ENCODE data around the gene NACC1.

Gene NACC1

GRCh38 chr19:13109361-13110098 lies 8.5 kb upstream of the NACC1 start:
- H3K27ac ChIP-seq (ENCODE audit: insufficient read depth, low read length, poor library complexity, severe bottlenecking) = no peak overlapping the region
- H3K4me1 ChIP-seq (ENCODE audit: control insufficient read depth, insufficient read depth, low read length, poor library complexity, severe bottlenecking) = peaks cover 7% of the 10 kb centered on the region
- peaks cover 24% of the 10 kb centered on the region for H3K36me3 ChIP-seq (ENCODE audit: control insufficient read depth, insufficient read depth, low read length)
- no peaks in the 10 kb centered on the region for H3K27me3 ChIP-seq (replicated peaks; ENCODE audit: control insufficient read depth, insufficient read depth, low read length, poor library complexity, severe bottlenecking)
- H3K9me3 ChIP-seq (ENCODE audit: control insufficient read depth, low read length) = no peaks in the 10 kb centered on the region
- DNase-seq = no peak
- H3K4me3 ChIP-seq (ENCODE audit: insufficient read depth, low read depth, low read length, poor library complexity, severe bottlenecking) = no peak overlapping the region

- Histone ChIP-seq H3K27ac (ENCODE audit: insufficient read depth, low read length, poor library complexity, severe bottlenecking) (no peak overlapping the region), H3K36me3 (ENCODE audit: control insufficient read depth, insufficient read depth, low read length) (peaks cover 24% of the 10 kb centered on the region), H3K27me3 (replicated peaks; ENCODE audit: control insufficient read depth, insufficient read depth, low read length, poor library complexity, severe bottlenecking) (no peaks in the 10 kb centered on the region), H3K9me3 (ENCODE audit: control insufficient read depth, low read length) (no peaks in the 10 kb centered on the region), H3K4me1 (ENCODE audit: control insufficient read depth, insufficient read depth, low read length, poor library complexity, severe bottlenecking) (peaks cover 4% of the 10 kb centered on the region), H3K4me3 (ENCODE audit: insufficient read depth, low read depth, low read length, poor library complexity, severe bottlenecking) (no peak overlapping the region)
- DNase-seq = no peak
Measured at GRCh38 chr19:13110099-13110610, 7.9 kb upstream of the NACC1 start.

- H3K27ac ChIP-seq (ENCODE audit: insufficient read depth, low read length, poor library complexity, severe bottlenecking) = no peak overlapping the region
- H3K4me3 ChIP-seq (ENCODE audit: insufficient read depth, low read depth, low read length, poor library complexity, severe bottlenecking) = no peak overlapping the region
- peaks cover 22% of the 10 kb centered on the region for H3K4me1 ChIP-seq (ENCODE audit: control insufficient read depth, insufficient read depth, low read length, poor library complexity, severe bottlenecking)
- no peak for DNase-seq
- no peaks in the 10 kb centered on the region for H3K27me3 ChIP-seq (replicated peaks; ENCODE audit: control insufficient read depth, insufficient read depth, low read length, poor library complexity, severe bottlenecking)
- peaks cover 24% of the 10 kb centered on the region for H3K36me3 ChIP-seq (ENCODE audit: control insufficient read depth, insufficient read depth, low read length)
- no peaks in the 10 kb centered on the region for H3K9me3 ChIP-seq (ENCODE audit: control insufficient read depth, low read length)
Measured at GRCh38 chr19:13112555-13112954, 5.5 kb upstream of the NACC1 start.

GRCh38 chr19:13115936-13116281 lies 2.2 kb upstream of the NACC1 start:
- Histone ChIP-seq H3K4me1 (ENCODE audit: control insufficient read depth, insufficient read depth, low read length, poor library complexity, severe bottlenecking) (peaks cover 36% of the 10 kb centered on the region), H3K36me3 (ENCODE audit: control insufficient read depth, insufficient read depth, low read length) (peaks cover 13% of the 10 kb centered on the region), H3K27me3 (replicated peaks; ENCODE audit: control insufficient read depth, insufficient read depth, low read length, poor library complexity, severe bottlenecking) (no peaks in the 10 kb centered on the region), H3K4me3 (ENCODE audit: insufficient read depth, low read depth, low read length, poor library complexity, severe bottlenecking) (peak overlapping the region; percentile 80), H3K9me3 (ENCODE audit: control insufficient read depth, low read length) (no peaks in the 10 kb centered on the region), H3K27ac (ENCODE audit: insufficient read depth, low read length, poor library complexity, severe bottlenecking) (peak overlapping the region; percentile 69)
- DNase-seq = no peak

- Histone ChIP-seq H3K9me3 (ENCODE audit: control insufficient read depth, low read length) (no peaks in the 10 kb centered on the region), H3K4me1 (ENCODE audit: control insufficient read depth, insufficient read depth, low read length, poor library complexity, severe bottlenecking) (peaks cover 36% of the 10 kb centered on the region), H3K27me3 (replicated peaks; ENCODE audit: control insufficient read depth, insufficient read depth, low read length, poor library complexity, severe bottlenecking) (no peaks in the 10 kb centered on the region), H3K4me3 (ENCODE audit: insufficient read depth, low read depth, low read length, poor library complexity, severe bottlenecking) (peak within 1 kb of the TSS; percentile 80), H3K36me3 (ENCODE audit: control insufficient read depth, insufficient read depth, low read length) (peaks cover 13% of the 10 kb centered on the region), H3K27ac (ENCODE audit: insufficient read depth, low read length, poor library complexity, severe bottlenecking) (peak within 1 kb of the TSS; percentile 69)
- DNase-seq = peak; percentile 79 to 87 (median 82)
Measured at GRCh38 chr19:13116282-13117175, 1.5 kb upstream of the NACC1 start, which contains the start of gene TRMT1. TRMT1 (minus strand) TSS chr19:13116740; CDS start chr19:13116399, 341 bp downstream.

GRCh38 chr19:13117176-13117771 lies 790 bp upstream of the NACC1 start:
- Histone ChIP-seq H3K4me1 (ENCODE audit: control insufficient read depth, insufficient read depth, low read length, poor library complexity, severe bottlenecking) (peaks cover 36% of the 10 kb centered on the region), H3K27me3 (replicated peaks; ENCODE audit: control insufficient read depth, insufficient read depth, low read length, poor library complexity, severe bottlenecking) (no peaks in the 10 kb centered on the region), H3K4me3 (ENCODE audit: insufficient read depth, low read depth, low read length, poor library complexity, severe bottlenecking) (peak overlapping the region; percentile 80), H3K9me3 (ENCODE audit: control insufficient read depth, low read length) (no peaks in the 10 kb centered on the region), H3K36me3 (ENCODE audit: control insufficient read depth, insufficient read depth, low read length) (peaks cover 13% of the 10 kb centered on the region), H3K27ac (ENCODE audit: insufficient read depth, low read length, poor library complexity, severe bottlenecking) (peak overlapping the region; percentile 69)
- DNase-seq = no peak

- Histone ChIP-seq H3K9me3 (ENCODE audit: control insufficient read depth, low read length) (no peaks in the 10 kb centered on the region), H3K27me3 (replicated peaks; ENCODE audit: control insufficient read depth, insufficient read depth, low read length, poor library complexity, severe bottlenecking) (no peaks in the 10 kb centered on the region), H3K36me3 (ENCODE audit: control insufficient read depth, insufficient read depth, low read length) (no peaks in the 10 kb centered on the region), H3K27ac (ENCODE audit: insufficient read depth, low read length, poor library complexity, severe bottlenecking) (peak overlapping the region; percentile 62), H3K4me3 (ENCODE audit: insufficient read depth, low read depth, low read length, poor library complexity, severe bottlenecking) (peak overlapping the region; percentile 86), H3K4me1 (ENCODE audit: control insufficient read depth, insufficient read depth, low read length, poor library complexity, severe bottlenecking) (peaks cover 36% of the 10 kb centered on the region)
- peak in 1 of 3 donors; percentile 28 for DNase-seq
Measured at GRCh38 chr19:13118424-13119193, 545 bp downstream of the NACC1 start.

GRCh38 chr19:13119627-13120026 lies 1.6 kb downstream of the NACC1 start:
- H3K27ac ChIP-seq (ENCODE audit: insufficient read depth, low read length, poor library complexity, severe bottlenecking) = no peak overlapping the region
- peaks cover 2% of the 10 kb centered on the region for H3K36me3 ChIP-seq (ENCODE audit: control insufficient read depth, insufficient read depth, low read length)
- H3K4me3 ChIP-seq (ENCODE audit: insufficient read depth, low read depth, low read length, poor library complexity, severe bottlenecking) = peak overlapping the region; percentile 11
- H3K27me3 ChIP-seq (replicated peaks; ENCODE audit: control insufficient read depth, insufficient read depth, low read length, poor library complexity, severe bottlenecking) = no peaks in the 10 kb centered on the region
- no peaks in the 10 kb centered on the region for H3K9me3 ChIP-seq (ENCODE audit: control insufficient read depth, low read length)
- DNase-seq = no peak
- peaks cover 36% of the 10 kb centered on the region for H3K4me1 ChIP-seq (ENCODE audit: control insufficient read depth, insufficient read depth, low read length, poor library complexity, severe bottlenecking)

- Histone ChIP-seq H3K27ac (ENCODE audit: insufficient read depth, low read length, poor library complexity, severe bottlenecking) (no peak overlapping the region), H3K27me3 (replicated peaks; ENCODE audit: control insufficient read depth, insufficient read depth, low read length, poor library complexity, severe bottlenecking) (no peaks in the 10 kb centered on the region), H3K36me3 (ENCODE audit: control insufficient read depth, insufficient read depth, low read length) (peaks cover 4% of the 10 kb centered on the region), H3K9me3 (ENCODE audit: control insufficient read depth, low read length) (no peaks in the 10 kb centered on the region), H3K4me3 (ENCODE audit: insufficient read depth, low read depth, low read length, poor library complexity, severe bottlenecking) (no peak overlapping the region), H3K4me1 (ENCODE audit: control insufficient read depth, insufficient read depth, low read length, poor library complexity, severe bottlenecking) (peaks cover 36% of the 10 kb centered on the region)
- no peak for DNase-seq
Measured at GRCh38 chr19:13120031-13120430, 2.0 kb downstream of the NACC1 start.
